Measurements from ENCODE around the gene FAM53B. TPM values are rescaled to one million over a fixed set of nuclear protein-coding genes. Genes with fewer than 3 reads are reported as not detected.
A peak's percentile ranks its signal among the peaks of the same experiment; 100 is the strongest.

The FAM53B gene
- polyA plus RNA-seq, 1 donor from 2014 or later = 48.9 TPM

DNA sequence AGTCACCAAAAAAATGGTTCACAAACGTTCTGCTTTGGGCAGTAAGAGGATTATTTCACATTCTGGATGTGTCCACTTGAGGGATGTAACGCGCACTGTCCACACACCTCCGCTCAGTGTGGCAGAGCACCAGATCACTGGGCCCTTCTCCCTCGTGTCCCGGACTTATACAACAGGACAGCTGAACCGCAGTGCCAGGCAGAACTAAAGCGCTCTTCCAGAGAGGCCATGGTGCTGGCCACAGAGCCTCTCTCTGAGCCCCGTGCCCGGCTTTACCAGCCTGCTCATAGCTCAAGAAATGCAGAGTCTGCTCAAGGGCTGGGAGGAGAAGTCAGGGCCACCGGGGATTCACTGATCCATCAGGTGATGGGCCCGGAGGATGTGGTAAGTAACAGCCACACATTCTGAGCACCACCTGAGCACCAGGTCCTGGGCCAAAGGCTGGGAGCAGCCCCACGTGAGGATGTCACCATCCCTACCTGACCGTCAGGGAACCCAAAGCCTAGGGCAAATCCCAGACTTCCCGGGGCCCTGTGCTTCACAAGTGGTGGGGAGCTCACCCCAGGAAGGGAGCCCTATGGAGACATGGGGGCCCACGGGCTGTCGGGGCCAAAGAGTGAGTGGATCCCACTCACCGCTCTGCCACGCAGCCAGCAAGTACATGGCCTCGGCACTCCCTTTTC lies 74.9 kb downstream of the FAM53B start:
- no peaks in the 10 kb centered on the region for H3K9me3 Mint-ChIP-seq
- H3K4me1 Mint-ChIP-seq = peaks cover 13 to 33% (median 32%) of the 10 kb centered on the region in 3 donors
- no peaks in the 10 kb centered on the region for H3K27me3 Mint-ChIP-seq
- H3K4me3 Mint-ChIP-seq = no peak overlapping the region
- H3K36me3 Mint-ChIP-seq = peaks cover 3% of the 10 kb centered on the region
- H3K27ac Mint-ChIP-seq = peak overlapping the region in 1 of 3 donors; percentile 62

DNA sequence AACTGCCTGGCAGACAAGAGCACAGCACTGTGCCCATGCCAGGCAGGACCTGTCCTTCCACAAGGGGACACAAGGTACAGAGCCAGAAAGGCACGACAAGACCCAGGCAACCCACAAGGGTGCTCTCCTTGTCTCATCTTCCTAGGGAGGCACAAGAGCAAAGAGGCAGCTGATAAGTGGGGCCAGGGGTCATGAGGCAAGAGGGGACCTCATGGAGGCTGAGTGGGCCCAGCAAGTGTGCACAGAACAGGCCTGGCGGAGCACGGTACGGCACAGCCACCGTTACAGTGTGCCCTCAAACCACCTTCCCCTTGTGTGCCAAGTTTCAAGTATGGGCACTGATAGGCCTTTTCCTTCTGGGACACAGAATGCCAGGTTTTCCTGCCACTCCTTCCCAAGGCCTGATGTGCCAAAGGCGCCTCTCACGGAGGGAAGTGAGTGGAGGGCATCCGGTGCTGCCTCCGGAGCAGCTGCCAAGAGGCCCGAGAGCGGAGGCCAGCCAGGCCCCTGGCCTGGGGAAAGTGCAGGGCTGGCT lies 75.6 kb downstream of the FAM53B start:
- peaks cover 3% of the 10 kb centered on the region for H3K36me3 Mint-ChIP-seq
- H3K9me3 Mint-ChIP-seq = no peaks in the 10 kb centered on the region
- H3K27me3 Mint-ChIP-seq = no peaks in the 10 kb centered on the region
- H3K4me3 Mint-ChIP-seq = no peak overlapping the region
- peaks cover 13 to 32% (median 30%) of the 10 kb centered on the region in 3 donors for H3K4me1 Mint-ChIP-seq
- H3K27ac Mint-ChIP-seq = peak overlapping the region in 2 of 3 donors; percentile 77 to 86

DNA sequence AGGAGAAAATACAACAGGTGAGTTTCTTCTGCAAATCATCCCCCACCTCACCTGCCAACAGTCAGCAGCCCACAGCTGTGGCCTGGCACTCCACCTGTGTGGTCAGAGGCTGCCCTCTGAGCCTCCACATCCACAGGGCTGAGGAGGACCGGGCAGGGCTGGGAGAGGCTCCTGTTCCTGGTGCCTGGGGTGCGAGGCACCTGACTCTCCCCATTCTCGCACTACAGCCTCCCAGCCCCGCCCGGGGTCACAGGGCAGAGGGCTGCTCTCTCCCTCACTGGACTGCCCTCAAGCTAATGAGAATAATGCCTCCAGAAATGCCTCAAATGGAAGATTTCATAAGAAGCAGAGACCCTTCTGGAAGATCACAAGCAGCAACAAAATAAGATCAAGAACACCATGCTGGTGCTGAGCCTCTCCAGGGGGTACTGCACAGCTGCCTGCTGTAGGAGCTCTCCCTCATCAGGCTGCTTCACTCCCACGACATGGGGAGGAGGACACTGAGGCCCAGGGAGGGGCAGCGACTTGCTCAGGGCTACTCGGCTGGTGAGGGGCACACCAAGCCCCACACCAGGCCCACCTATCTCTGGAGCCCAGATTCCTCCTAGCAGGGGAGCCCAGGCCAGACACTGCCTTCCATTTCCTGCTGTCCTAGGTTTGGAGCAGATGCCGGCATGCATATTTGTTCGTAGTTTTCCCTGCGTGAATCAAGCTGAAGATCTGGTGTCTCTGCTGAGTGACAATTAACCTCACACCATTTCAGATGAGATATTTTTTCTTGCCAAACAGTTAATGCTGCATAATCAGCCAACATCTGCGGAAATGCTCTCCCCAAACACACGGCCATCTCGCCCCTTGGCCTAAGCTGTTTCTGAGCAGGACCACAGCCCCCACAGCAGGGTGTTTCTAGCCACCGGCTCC lies 76.5 kb downstream of the FAM53B start:
- Mint-ChIP-seq H3K36me3 (peaks cover 2% of the 10 kb centered on the region), H3K9me3 (no peaks in the 10 kb centered on the region), H3K4me1 (peaks cover 10 to 27% (median 25%) of the 10 kb centered on the region in 3 donors), H3K27ac (peak overlapping the region; percentile 31 to 86 (median 77)), H3K27me3 (no peaks in the 10 kb centered on the region), H3K4me3 (no peak overlapping the region)

DNA sequence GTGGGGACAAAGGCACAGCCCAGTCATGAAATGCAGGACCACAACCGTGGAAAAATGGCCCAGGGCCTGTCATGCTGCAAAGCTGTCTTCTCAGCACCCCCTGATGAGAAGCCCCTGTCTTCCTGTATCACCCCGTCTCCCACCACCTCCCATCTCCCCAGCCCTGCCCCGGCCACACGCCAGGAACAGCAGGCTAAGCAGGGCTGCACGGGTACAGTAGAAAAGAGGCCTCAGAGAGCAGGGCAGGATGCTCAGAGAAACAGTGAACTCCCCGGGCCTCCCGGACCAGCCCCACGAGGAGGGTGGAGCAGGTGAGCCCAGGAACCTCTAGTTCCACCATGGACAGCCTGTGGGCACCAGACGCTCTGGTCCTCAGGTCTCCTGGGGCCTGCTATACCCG lies 77.7 kb downstream of the FAM53B start:
- H3K27ac Mint-ChIP-seq = no peak overlapping the region

DNA sequence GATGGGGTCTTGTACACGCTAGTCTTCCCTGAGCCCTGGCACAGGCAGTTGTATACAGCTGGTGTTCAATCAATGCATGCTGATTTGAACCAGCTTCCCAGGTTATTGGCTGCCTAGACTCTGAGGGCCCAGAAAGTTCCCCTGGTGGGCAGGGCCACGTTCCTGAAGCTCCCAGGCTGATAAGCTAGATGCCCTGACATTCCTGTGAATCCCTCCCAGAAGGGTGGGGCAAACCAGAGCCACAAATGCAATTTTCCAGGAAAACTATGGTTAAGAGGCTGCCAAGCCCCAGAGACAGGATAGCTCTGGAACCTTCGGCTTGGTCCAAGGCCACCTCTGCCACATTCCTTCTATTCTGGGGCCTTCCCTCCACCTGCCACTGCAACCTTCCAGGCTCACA lies 78.2 kb downstream of the FAM53B start:
- peaks cover 6 to 24% (median 20%) of the 10 kb centered on the region in 3 donors for H3K4me1 Mint-ChIP-seq
- no peaks in the 10 kb centered on the region for H3K9me3 Mint-ChIP-seq
- no peaks in the 10 kb centered on the region for H3K36me3 Mint-ChIP-seq
- H3K27ac Mint-ChIP-seq = peak overlapping the region in 1 of 3 donors; percentile 90
- no peaks in the 10 kb centered on the region for H3K27me3 Mint-ChIP-seq
- H3K4me3 Mint-ChIP-seq = no peak overlapping the region

More for the DNA sequence above, 77.7 kb downstream of the FAM53B start:
- peaks cover 6 to 26% (median 25%) of the 10 kb centered on the region in 3 donors for H3K4me1 Mint-ChIP-seq
- no peaks in the 10 kb centered on the region for H3K27me3 Mint-ChIP-seq
- H3K36me3 Mint-ChIP-seq = no peaks in the 10 kb centered on the region
- H3K4me3 Mint-ChIP-seq = no peak overlapping the region
- no peaks in the 10 kb centered on the region for H3K9me3 Mint-ChIP-seq

DNA sequence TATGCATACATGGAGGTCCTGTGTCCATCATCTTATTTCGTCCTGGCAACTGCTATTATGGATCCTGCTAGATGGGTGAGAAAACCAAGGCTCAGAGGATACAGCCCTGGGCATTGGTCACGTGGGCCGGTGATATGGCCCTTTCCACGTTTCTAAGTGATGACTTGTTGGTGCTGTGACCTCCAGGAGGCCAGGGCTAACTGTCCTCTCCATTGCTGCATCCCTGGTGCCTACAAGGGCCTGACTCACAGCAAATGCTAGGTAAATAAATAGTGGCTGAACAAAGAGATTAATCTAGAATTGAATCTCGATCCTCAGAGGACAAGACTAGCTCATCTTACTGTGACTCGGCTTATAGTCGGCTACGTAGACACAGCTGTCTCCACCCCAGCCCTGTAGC lies 78.6 kb downstream of the FAM53B start:
- Mint-ChIP-seq H3K36me3 (no peaks in the 10 kb centered on the region), H3K4me1 (peaks cover 6 to 21% (median 16%) of the 10 kb centered on the region in 3 donors), H3K9me3 (no peaks in the 10 kb centered on the region), H3K27me3 (no peaks in the 10 kb centered on the region), H3K27ac (peak overlapping the region in 2 of 3 donors; percentile 51 to 90), H3K4me3 (no peak overlapping the region)

DNA sequence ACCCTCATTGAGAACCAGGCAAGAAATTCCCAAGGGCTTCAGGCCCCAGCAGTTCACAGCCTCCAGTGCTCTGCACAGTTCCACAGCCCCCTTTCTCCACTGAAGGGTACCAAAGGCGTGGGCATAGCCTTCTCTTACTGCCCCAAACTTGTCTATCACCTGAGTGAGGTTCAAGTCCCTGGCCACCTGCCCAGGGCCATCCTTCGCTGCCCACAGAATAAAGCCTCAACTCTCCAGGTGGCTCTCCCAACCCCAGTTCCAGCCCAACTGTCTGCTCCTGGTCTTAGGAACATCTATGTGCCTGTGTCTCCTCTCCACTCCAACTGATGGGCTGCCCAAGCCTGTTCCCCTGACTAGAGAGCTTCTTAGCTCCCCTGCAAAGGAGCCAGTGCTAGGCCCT lies 79.1 kb downstream of the FAM53B start:
- Mint-ChIP-seq H3K9me3 (no peaks in the 10 kb centered on the region), H3K27ac (peak overlapping the region in 2 of 3 donors; percentile 51 to 90), H3K4me1 (peaks cover 6 to 20% (median 16%) of the 10 kb centered on the region in 3 donors), H3K4me3 (no peak overlapping the region), H3K36me3 (no peaks in the 10 kb centered on the region), H3K27me3 (no peaks in the 10 kb centered on the region)

GRCh38 chr10:124663766-124664360 lies 80.3 kb downstream of the FAM53B start:
- H3K36me3 Mint-ChIP-seq = no peaks in the 10 kb centered on the region
- H3K9me3 Mint-ChIP-seq = no peaks in the 10 kb centered on the region
- H3K4me3 Mint-ChIP-seq = no peak overlapping the region
- H3K4me1 Mint-ChIP-seq = peaks cover 13 to 28% (median 22%) of the 10 kb centered on the region in 3 donors
- no peaks in the 10 kb centered on the region for H3K27me3 Mint-ChIP-seq
- H3K27ac Mint-ChIP-seq = peak overlapping the region in 1 of 3 donors; percentile 73

- H3K27ac Mint-ChIP-seq = peak overlapping the region in 1 of 3 donors; percentile 64
- no peaks in the 10 kb centered on the region for H3K9me3 Mint-ChIP-seq
- H3K4me1 Mint-ChIP-seq = peaks cover 18 to 33% (median 27%) of the 10 kb centered on the region in 3 donors
- no peaks in the 10 kb centered on the region for H3K27me3 Mint-ChIP-seq
- H3K4me3 Mint-ChIP-seq = no peak overlapping the region
- H3K36me3 Mint-ChIP-seq = peaks cover 2% of the 10 kb centered on the region
These were observed 81.0 kb downstream of the FAM53B start for GRCh38 chr10:124663228-124663627.

DNA sequence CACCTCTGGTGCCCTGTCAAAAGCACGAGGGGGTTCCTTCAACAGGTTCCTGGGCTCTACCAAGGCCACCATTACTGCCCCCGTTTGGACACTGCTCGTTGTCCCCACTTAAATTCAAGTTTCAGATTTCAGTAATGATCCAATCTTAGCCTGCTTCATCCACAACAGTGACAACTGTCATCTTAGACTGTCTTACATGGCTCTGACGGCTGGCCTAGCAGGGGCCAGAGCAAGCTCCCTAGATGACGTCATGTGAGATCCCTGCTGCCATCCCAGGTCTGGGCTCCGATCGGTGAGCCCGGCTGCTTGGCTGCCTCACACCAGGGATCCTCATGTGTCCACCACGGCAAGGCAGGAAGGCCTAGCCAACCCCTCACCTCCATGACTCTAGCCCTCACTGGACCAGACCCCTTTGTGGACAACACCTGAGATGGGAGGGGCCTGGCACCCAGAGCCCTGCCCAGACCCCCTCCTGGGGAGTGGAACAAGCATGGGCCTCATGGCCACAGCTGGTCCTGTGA lies 82.5 kb downstream of the FAM53B start:
- H3K4me3 Mint-ChIP-seq = peak overlapping the region in 1 of 4 donors; percentile 78
- no peaks in the 10 kb centered on the region for H3K27me3 Mint-ChIP-seq
- H3K36me3 Mint-ChIP-seq = peaks cover 2% of the 10 kb centered on the region
- peak overlapping the region in 2 of 3 donors; percentile 11 to 76 for H3K27ac Mint-ChIP-seq
- H3K4me1 Mint-ChIP-seq = peaks cover 27 to 36% (median 29%) of the 10 kb centered on the region in 3 donors
- H3K9me3 Mint-ChIP-seq = no peaks in the 10 kb centered on the region

- H3K27ac Mint-ChIP-seq = peak overlapping the region; percentile 67 to 91 (median 76)
- H3K4me3 Mint-ChIP-seq = peak overlapping the region in 1 of 4 donors; percentile 32
- H3K9me3 Mint-ChIP-seq = no peaks in the 10 kb centered on the region
- peaks cover 6% of the 10 kb centered on the region for H3K36me3 Mint-ChIP-seq
- peaks cover 29 to 43% (median 31%) of the 10 kb centered on the region in 3 donors for H3K4me1 Mint-ChIP-seq
- no peaks in the 10 kb centered on the region for H3K27me3 Mint-ChIP-seq
These were observed 83.6 kb downstream of the FAM53B start for GRCh38 chr10:124660404-124661125.

GRCh38 chr10:124659380-124659779 lies 84.8 kb downstream of the FAM53B start:
- H3K36me3 Mint-ChIP-seq = peaks cover 6% of the 10 kb centered on the region
- H3K9me3 Mint-ChIP-seq = no peaks in the 10 kb centered on the region
- no peaks in the 10 kb centered on the region for H3K27me3 Mint-ChIP-seq
- H3K4me1 Mint-ChIP-seq = peaks cover 26 to 48% (median 27%) of the 10 kb centered on the region in 3 donors
- peak overlapping the region in 2 of 4 donors; percentile 14 to 72 for H3K4me3 Mint-ChIP-seq
- peak overlapping the region; percentile 76 to 91 (median 81) for H3K27ac Mint-ChIP-seq

- Mint-ChIP-seq H3K27ac (peak overlapping the region; percentile 76 to 91 (median 81)), H3K9me3 (no peaks in the 10 kb centered on the region), H3K27me3 (no peaks in the 10 kb centered on the region), H3K4me3 (peak overlapping the region in 2 of 4 donors; percentile 72 to 81), H3K4me1 (peaks cover 26 to 48% (median 27%) of the 10 kb centered on the region in 3 donors), H3K36me3 (peaks cover 6% of the 10 kb centered on the region)
These were observed 85.5 kb downstream of the FAM53B start for GRCh38 chr10:124658591-124659242.
